ES-I3 (cell line): ENCODE measurements around the gene TWIST2.

Experiments used
- H3K36me3 ChIP-seq: 2 replicates; pipeline ENCODE4 v1.6.1; 2013; ENCODE audit warnings: mild to moderate bottlenecking, low read length, control low read depth, moderate library complexity; ENCODE audit not compliant: insufficient read depth
- H3K4me1 ChIP-seq: 2 replicates; pipeline ENCODE4 v1.6.1; 2013; ENCODE audit warnings: mild to moderate bottlenecking, control low read depth, low read length; ENCODE audit not compliant: insufficient read depth
- H3K9ac ChIP-seq: 2 replicates; pipeline ENCODE4 v1.6.1; 2013; ENCODE audit warnings: low read depth, mild to moderate bottlenecking, low read length, moderate library complexity
- H3K9me3 ChIP-seq: 2 replicates; pipeline ENCODE4 v1.6.1; 2013; ENCODE audit warnings: mild to moderate bottlenecking, low read length, moderate library complexity; ENCODE audit not compliant: control insufficient read depth, insufficient read depth

Gene TWIST2

DNA sequence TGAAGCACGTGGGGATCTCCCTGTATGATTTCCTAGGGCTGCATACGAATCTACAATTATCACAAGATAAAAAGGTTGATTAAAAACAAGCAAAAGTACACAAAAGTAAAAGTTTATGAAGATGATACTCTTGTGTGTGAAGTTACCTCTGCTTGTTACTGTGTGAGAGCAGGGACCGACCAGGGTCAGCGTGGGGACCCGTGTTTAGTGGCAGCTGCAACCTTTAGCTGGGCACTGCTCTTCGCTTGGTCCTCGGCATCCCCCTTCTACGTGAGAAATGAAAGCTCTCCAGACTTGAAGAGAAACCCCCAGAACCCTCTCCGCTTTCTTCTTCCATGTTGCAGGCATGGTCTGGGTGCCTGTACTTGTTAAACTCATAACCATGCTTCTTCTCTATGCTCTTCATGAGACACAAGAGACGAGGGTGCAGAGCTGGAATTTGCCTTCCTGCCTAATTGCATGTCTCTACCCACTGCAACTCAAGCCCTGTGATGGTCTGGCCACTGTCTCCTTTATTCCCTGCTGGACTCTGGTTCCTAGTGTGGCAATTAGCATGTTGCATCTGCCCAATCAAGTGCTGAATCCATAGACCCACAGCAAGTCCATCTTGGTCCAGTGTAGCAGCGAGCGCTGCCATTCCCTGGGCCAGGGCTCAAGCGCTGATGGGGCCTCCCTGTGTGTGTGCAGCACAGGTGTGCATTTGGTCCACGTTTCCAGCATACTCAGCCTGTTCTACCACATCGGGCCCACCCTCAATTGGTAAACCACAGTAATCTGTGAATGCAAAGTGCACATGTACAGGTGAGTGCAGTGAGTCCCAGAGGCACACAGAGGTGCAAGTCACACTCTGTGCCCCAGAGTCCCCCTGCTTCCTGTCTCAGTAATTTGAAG lies 88.5 kb downstream of the TWIST2 start:
- Histone ChIP-seq H3K36me3 (no peaks in the 10 kb centered on the region), H3K9me3 (no peaks in the 10 kb centered on the region), H3K4me1 (no peaks in the 10 kb centered on the region), H3K9ac (no peak overlapping the region)

DNA sequence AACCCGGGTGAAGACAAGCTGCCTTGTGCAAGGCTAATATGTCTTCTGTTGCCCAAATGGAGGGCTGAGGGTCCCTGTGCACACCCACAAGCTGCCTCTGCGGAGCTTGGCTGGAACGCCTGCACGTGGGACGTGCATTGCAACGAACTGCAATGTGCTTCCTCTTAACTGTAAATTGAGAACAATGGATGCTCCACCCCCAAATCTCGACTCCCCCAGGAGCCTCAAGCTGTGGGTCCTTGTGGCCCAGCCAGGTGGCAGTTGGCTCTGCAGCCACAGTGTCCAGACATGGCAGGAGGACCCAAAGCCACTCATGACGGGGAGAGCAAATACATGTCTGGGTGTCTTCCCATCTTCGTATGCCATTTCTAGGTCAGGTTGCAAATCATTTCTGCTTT lies 90.1 kb downstream of the TWIST2 start:
- Histone ChIP-seq H3K9ac (no peak overlapping the region), H3K9me3 (no peaks in the 10 kb centered on the region), H3K4me1 (no peaks in the 10 kb centered on the region), H3K36me3 (no peaks in the 10 kb centered on the region)

DNA sequence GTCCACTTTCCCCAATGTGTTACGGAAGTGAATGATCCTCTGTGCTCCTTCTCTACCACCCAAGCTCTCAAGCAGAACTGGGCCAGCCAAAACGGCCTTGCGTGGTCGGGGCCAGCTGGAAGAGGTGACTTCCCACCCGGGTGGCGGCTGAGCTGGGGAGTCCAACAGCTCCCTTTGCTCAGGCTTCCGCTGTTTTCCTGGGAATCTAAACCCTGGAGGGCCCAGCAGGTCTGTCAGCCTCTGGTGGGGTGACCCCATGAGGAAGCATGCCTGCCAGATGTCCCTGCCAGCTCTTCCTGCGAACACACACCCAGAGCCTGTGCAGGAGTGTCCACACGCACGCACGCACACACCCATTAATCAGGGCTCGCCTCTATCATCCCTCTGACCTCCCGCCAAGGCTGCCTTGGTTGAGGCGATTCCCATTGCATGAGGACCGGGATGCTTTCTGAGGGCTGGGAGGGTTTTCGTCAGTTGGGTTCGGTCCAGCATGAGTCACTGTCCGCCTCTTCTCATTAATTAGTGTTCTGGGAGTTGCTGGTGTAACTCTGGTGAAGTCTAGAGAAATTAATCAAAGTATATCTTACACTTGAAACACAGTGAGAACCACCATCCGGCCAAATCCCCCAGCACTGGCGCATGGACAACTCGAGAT lies 90.6 kb downstream of the TWIST2 start:
- Histone ChIP-seq H3K9ac (no peak overlapping the region), H3K9me3 (no peaks in the 10 kb centered on the region), H3K4me1 (no peaks in the 10 kb centered on the region), H3K36me3 (no peaks in the 10 kb centered on the region)

DNA sequence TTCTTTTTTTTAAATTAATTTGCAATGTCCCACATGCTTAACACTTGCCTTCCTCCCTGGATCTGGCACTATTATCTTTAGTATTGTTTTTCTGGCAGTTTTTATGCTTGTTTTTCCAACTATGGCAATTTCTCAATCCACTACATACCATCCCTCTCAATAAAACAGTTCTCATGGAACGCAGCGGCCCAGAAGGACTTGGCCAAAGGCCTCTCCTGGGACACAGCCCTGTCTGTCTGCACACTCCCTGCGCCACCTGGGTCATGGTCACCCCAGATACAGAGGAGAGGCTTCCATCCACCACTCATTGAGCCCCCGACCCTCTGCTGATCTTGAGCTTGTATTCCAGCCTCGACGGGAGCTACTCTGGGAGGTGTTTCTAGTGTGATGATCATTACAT lies 91.2 kb downstream of the TWIST2 start:
- H3K36me3 ChIP-seq, result no peaks in the 10 kb centered on the region
- H3K9me3 ChIP-seq, result no peaks in the 10 kb centered on the region
- H3K9ac ChIP-seq, result no peak overlapping the region
- H3K4me1 ChIP-seq, result no peaks in the 10 kb centered on the region

DNA sequence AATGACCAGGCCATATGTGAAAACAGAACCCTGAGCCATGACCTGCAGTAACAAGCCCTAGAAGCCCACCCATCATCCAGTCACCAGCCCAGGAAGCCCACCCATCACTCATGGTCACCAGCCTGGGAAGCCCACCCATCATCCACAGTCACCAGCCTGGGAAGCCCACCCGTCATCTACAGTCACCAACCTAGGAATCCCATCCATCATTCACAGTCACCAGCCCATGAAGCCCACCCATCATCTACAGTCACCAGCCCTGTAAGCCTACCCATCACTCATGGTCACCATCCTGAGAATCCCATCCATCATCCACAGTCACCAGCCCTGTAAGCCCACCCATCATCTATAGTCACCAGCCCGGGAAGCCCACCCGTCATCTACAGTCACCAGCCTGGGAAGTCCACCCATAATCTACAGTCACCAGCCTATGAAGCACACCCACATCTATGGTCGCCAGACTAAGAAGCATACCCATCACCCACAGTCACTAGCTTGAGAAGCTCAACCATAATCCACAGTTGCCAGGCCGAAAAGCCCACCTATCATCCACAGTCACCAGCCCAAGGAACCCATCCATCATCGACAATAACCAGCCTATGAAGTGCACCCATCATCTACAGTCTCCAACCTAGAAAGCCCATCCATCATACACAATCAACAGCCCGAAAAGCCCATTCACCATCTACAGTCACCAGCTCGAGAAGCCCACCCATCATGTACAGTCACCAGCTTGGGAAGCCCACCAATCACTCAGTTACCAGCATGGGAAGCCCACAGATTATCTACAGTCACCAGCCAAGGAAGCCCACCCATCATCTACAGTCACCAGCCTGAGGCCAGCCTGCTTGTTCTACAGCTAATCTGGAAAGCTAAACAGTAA lies 91.9 kb downstream of the TWIST2 start:
- H3K4me1 ChIP-seq, result no peaks in the 10 kb centered on the region
- no peak overlapping the region for H3K9ac ChIP-seq
- H3K9me3 ChIP-seq, result no peaks in the 10 kb centered on the region
- H3K36me3 ChIP-seq, result no peaks in the 10 kb centered on the region

DNA sequence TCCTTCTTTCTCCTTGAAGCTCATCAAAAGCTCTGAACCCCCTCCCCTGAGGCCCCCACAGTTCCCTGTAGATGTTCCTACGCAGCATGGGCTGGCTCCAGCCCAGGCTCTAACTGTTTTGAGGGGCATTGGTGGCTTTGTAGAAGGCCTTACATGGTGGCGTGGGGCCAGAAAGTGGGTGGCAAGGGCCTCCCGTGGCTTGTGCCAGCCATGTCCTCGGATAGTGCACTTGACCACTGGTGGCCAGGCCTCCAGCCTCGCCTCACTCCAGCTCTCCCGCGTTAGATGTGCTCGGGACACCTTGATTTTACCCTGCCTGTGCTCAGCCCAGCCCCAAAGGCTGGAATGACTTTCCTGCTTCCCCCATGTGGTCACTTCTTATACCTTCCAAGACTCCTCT lies 92.9 kb downstream of the TWIST2 start:
- Histone ChIP-seq H3K36me3 (no peaks in the 10 kb centered on the region), H3K4me1 (no peaks in the 10 kb centered on the region), H3K9me3 (no peaks in the 10 kb centered on the region), H3K9ac (no peak overlapping the region)

DNA sequence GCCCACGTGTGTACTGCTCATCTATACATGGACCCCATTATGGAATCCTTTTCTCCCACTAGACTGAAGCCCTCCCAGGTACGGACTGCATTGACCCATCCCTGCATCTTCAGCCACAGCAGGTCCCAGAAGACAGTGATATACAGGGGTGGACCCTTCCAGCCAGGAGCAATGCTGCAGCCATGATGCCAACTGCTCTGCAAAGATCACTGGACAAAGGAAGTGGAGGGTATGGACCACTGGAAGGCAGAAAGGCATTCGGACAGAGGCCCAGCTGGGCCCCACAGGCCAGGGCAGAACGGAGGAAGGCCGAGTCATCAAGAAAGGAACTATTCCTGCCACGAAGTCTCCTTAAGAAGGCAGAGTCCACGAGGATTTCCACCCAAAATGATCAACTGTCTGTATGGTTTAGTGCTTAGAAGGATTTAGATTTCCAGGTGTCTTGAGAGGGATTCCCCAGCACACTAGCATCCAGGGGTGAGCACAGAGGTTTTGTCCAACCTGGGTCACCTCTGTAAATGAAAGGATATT lies 93.4 kb downstream of the TWIST2 start:
- H3K9ac ChIP-seq, result no peak overlapping the region
- no peaks in the 10 kb centered on the region for H3K4me1 ChIP-seq
- H3K36me3 ChIP-seq, result no peaks in the 10 kb centered on the region
- peaks cover under 1% of the 10 kb centered on the region; the same call in 1 of the 2 replicates for H3K9me3 ChIP-seq

DNA sequence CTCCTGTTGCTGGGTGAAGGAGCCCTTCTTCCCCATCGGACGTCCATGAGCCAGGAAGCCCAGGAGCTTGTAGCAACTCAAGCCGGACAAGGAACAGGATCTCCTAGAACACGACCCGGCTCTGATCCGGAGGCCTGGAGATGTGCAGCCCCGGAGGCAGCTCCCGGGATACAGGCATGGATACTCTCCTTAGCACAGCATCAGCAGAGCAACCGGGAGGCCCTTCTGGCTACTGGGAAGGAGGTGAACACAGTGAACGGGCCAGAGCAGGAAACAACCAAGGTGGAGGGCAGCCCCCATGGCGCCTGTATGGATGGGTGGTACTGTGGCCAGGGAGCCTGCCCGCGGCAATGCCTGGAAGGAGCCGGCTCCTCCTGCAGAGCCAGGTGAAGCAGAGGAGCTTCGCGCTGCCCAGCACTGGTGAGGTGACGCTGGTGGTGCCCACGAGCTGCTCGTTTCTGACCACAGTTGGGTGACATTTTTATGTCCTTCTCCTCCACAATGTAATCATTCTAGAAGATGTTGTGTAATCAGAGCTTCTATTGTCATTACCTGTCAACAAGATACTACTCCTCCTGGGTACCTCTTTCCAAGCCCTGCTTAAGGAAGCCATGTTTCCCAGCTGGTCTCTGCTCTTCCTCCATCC lies 94.3 kb downstream of the TWIST2 start:
- no peaks in the 10 kb centered on the region for H3K36me3 ChIP-seq
- H3K9me3 ChIP-seq, result peaks cover 2% of the 10 kb centered on the region; the same call in 1 of the 2 replicates

DNA sequence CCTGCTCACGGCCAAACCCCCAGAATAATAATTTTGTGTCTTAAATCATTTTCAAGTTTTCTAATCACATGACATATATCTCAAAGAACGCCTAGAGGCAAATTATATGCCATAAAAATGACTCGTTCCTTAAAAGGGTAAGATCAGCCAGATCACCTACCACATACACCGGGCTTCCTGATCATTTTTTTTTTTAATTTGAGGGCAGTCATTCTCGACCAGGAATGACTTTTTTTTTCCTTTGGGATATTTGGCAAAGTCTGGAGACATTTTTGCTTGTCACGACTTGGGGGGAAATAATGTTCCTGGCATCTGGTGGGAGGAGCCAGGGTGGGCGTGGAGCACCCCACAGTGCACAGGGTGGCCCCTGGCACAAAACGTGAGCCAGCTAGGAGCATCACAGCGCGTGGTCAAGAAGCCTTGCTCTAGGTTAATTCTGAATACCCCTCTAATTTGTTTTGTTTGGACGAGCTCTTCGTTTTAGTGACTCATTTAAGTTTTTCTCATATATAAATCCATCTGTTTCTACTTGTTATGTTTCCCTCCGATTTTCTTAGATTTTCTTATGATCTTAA lies 94.9 kb downstream of the TWIST2 start:
- Histone ChIP-seq H3K9me3 (peaks cover 2% of the 10 kb centered on the region; the same call in 1 of the 2 replicates), H3K9ac (no peak overlapping the region), H3K36me3 (no peaks in the 10 kb centered on the region), H3K4me1 (no peaks in the 10 kb centered on the region)

More for the DNA sequence above, 94.3 kb downstream of the TWIST2 start:
- H3K4me1 ChIP-seq, result no peaks in the 10 kb centered on the region
- no peak overlapping the region for H3K9ac ChIP-seq

DNA sequence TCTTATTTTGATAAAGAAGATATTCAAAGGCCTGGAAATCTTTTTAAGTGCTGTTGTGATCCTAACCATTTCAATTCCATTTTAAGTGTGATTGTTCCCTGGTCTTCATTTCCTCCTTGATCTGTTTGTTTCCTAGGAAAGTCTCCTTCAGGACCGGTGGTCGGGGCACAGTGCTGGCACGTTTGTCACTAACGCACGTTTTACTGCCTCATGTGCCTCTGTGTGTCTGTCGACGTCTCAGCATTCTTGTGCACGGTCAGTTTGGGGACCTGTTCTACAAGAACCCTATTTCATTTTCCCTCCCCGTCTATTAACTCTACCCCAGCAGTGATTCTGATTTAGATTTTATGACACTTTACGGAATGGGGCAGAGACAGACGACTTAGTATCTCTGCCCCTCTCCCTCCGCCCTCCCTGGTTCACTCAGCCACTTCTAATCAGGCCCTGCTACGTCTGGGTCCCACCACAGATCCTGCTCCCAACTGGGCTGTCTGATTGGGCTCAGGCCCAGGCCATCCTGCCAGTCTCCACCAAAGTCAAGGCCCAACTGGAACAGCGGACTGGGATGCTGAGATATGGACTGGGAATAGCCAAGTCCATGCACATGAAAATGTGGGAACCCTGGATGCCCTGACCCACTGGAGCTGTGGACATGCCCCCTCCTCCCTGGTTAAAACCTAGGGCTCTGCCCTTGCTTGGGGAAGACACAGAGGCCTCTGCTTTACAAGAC lies 95.6 kb downstream of the TWIST2 start:
- no peaks in the 10 kb centered on the region for H3K4me1 ChIP-seq
- no peak overlapping the region for H3K9ac ChIP-seq
- H3K9me3 ChIP-seq, result peaks cover 2% of the 10 kb centered on the region; the same call in 1 of the 2 replicates
- no peaks in the 10 kb centered on the region for H3K36me3 ChIP-seq

DNA sequence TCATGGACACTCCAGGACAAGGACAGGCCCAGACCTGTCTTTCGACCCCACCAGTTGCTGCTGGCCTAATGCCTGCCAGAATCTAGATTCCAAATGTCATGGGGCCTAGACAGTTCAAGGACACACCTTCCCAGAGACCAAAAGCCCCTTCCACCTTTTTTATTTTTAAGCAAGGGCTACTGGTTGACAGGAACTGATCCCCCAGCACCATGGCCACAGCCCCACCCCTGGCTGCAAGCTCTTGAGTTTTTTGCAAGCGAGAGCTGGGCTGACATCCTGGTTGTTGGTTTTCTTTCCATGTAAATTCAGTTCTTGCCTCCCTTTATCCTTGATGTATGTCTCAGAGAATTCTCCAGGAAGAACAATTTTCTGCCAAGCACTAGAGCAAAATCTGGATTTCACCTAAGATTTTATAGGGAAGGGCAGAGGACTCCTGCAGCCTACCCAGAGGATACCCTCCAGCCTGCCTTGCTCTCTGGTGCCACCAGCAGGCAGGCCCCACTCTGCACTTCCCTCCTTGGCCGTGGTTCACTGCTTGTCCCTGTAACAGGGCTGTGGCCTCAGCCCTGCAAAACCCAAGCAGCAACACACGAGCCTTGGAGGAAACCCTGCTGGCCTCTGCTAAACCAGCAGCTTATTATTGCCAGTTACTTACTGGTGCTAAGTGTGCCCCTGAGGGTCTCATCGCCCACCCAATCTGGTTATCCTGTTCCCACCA lies 97.7 kb downstream of the TWIST2 start:
- Histone ChIP-seq H3K36me3 (no peaks in the 10 kb centered on the region), H3K9me3 (peaks cover 2% of the 10 kb centered on the region; the same call in 1 of the 2 replicates), H3K4me1 (no peaks in the 10 kb centered on the region), H3K9ac (no peak overlapping the region)

DNA sequence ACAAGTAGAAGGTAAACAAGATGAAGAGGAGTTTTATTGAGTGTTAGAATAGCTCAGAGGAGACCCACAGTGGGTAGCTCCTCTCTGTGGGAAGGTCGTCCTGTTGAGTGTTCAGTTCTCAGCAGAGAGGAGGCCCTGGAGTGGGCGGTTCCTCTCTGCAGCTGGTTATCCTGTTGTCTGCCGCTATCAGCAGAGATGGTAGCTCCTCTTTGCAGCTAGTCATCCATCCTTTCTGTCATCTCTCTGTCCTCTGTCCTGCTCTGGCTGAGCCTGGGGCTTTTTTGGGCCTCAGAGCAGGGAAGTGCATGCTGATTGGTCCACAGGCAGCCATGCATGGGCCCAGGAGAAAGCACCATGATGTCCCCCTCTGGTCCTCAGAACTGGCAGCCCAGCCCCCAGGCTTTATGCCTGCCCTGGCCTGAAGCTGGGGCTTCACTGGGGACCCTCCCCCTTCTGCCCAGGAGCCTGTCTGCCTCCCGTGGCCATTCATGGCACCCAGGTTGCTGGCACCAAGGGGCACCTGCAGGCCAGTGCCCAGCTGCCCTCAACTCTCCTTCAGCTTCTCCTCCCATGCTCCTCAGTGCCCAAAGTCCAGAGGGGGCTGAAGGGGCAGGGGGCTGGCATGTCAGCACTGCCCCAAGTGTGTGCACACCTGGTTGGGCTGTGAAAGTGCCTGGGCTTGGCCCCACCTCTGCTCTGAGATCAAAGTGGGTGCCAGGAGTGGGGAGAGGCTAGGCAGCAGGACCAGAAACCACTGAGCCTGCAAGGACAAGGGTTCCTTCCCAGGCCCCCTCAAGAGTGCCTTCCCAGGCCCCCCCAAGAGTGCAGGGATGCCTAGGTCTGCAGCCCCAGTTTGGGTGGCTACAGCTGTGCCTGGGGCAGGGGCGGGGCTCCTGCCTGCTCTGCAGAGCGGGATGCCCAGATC lies 98.7 kb downstream of the TWIST2 start:
- Histone ChIP-seq H3K9me3 (peaks cover 2% of the 10 kb centered on the region; the same call in 1 of the 2 replicates), H3K4me1 (no peaks in the 10 kb centered on the region), H3K9ac (no peak overlapping the region), H3K36me3 (no peaks in the 10 kb centered on the region)
